NCI-H345 treated with DMSO at 0.1 percent for 48 hours (cell line): ENCODE measurements around the gene ANAPC2.

ENCODE experiments used
- DNase-seq: peaks from one replicate; lab custom pipeline; 2025; ENCODE audit not compliant: unreplicated experiment; lab: John Stamatoyannopoulos, UW

The ANAPC2 gene

GRCh38 chr9:137227054-137227852 is 38.9 kb upstream of the ANAPC2 start, which contains the start of gene RNF224:
RNF224 (plus strand) TSS chr9:137227502; CDS start chr9:137228336, 834 bp downstream.
- DNase-seq: peak; percentile 37

- no peak for DNase-seq
Measured at GRCh38 chr9:137226338-137227053, 38.1 kb upstream of the ANAPC2 start.

GRCh38 chr9:137225699-137226331 is 37.5 kb upstream of the ANAPC2 start:
- DNase-seq: no peak

- DNase-seq: no peak
Measured at GRCh38 chr9:137224830-137225694, 36.7 kb upstream of the ANAPC2 start, which contains the start of gene CYSRT1. CYSRT1 (plus strand) TSS chr9:137225174; CDS start chr9:137225622, 448 bp downstream.

GRCh38 chr9:137223078-137223970 is 35.0 kb upstream of the ANAPC2 start:
- DNase-seq: peak; percentile 95

GRCh38 chr9:137222190-137223077 is 34.1 kb upstream of the ANAPC2 start, which contains the start of gene RNF208:
RNF208 (minus strand) TSS chr9:137222240; CDS start chr9:137221212, 1,028 bp downstream.
- DNase-seq: no peak

DNA sequence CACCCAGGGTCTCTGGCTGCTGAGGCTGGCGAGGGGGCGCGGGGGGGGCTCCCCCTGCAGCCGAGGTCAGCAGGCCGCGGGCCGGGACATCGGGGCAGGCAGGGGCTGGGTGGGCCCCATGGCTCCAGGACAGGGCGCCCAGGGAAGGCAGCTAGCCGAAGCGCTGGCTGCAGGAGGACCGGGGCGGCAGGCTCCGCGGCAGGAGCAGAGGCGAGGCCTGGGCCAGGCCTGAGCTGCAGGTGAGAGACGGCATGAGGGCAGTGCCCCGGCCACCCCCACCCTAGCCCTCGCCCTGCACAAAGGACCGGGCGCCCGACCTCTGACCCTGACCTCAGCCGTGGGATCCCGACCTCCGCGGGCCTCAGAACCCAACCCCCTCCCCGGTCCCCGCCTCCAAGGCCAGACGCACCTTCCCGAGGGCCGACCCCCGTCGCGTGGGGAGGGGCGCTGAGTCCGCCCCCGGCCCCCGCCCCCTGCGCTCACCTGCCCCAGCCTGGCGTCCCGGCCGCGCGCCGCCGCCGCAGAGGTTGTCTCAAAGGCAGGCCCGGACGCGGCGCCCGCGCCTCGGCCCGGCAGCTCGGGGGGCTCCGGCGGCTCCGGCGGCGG is 33.2 kb upstream of the ANAPC2 start:
- no peak for DNase-seq

- no peak for DNase-seq
Measured at GRCh38 chr9:137221095-137221505, 32.7 kb upstream of the ANAPC2 start.

DNA sequence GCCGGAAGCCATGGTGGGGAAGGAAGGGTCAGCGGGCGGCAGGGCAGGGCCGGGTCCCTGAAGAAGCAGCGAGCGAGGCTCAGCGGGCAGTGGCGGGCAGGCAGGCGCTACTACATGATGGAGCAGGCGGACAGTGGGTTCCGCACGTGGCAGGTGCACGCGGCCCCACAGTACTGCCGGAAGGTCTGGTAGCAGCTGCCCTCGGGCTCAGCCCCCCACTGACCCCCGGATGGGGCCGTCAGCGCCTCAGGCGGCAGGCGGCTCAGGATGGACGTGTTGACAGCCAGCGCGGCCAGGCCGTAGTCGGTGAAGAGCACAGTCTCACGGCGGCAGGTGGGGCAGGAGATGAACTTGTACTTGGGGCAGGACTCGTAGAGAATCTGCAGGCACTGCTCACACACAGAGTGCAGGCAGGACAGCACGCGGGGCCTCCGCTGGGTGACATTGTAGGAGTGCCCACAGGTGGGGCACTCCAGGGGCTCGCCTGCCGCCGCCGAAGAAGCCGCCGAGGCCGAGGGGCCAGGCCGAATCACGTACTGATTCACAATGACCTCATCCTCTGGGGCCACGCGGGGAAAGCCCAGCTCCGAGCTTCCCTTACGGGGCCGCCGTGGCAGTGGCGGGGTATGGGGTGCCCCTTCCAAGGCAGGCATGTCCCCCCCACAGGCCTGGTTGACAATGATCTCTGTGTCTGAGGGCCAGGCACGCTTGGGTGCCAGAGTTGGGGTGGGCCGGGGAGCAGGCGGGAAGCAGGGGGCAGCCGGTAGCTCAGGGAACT is 32.1 kb upstream of the ANAPC2 start:
- no peak for DNase-seq

DNA sequence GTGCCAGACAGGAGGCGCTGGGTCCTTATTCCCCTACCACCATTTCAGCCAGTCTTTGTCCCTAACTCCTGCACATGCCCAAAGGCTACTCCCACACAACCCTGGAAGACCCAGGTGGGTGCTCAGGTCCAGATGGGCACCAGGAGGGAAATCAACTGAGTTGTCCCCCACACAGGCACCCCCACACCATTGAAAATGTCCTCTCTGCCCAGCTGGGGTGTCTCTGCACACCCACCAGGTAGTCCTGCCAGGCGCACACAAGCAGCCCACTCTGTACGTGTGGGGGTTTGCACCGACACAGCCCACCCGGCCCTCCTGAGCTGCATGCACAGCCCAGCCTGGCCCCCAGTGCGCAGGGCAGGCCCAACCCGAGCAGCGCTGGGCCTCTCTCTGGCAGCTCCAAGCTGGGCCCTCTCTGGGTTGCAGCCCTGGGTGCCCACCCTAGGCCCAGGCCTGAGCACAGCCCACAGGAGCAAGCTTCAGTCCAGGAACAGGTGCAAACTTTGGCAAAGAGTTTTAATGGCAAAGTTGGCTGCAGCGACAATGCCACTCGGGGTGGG is 31.5 kb upstream of the ANAPC2 start:
- no peak for DNase-seq

DNA sequence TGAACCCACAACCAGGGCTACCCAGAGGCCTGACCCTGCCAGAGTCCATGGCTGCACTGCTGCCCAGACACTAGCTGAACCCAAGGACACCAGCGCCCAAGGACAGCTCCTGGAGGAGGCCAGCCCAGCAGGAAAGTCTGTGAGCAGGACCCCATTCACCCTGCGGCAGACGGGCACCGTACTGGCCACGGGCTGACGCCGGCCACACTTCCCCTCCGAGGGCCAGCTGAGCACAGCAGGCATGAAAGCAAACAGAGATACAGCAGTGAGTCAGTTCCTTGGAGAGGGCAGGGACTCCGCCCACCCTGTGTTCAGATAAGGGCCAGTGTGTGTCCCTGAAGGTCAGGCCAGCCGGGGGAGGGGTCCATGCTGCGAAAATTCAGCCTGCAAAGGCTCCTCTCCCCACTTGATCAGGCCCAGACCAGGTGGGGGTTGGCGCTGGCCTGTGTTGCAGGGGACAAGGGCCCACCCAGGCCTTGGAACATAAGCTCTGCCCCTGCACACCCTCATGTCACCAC is 30.5 kb upstream of the ANAPC2 start:
- DNase-seq: no peak

DNA sequence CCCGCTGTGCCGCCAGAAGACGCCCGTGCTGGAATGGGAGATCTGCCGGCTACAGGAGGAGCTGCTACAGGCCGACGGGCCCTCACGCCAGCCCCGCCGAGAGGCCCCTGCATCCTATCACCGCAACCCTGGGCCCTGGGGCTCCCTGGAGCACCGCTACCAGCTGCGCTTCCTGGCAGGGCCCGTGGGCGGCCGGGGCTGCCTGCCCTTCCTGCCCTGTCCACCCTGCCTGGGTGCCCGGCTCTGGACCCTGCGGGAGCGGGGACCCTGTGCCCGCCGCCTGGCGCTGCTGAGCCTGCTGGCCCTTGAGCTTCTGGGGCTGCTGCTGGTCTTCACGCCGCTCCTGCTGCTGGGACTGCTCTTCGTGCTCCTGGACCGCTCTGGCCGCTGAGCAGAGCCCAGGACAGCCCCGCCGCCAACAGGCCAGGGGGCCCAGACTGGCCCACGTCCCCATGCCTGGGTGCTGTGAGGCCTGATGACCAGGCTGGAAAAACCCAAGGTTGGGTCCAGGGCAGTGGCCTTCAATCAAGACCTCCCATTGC is 29.9 kb upstream of the ANAPC2 start:
- DNase-seq: no peak

DNA sequence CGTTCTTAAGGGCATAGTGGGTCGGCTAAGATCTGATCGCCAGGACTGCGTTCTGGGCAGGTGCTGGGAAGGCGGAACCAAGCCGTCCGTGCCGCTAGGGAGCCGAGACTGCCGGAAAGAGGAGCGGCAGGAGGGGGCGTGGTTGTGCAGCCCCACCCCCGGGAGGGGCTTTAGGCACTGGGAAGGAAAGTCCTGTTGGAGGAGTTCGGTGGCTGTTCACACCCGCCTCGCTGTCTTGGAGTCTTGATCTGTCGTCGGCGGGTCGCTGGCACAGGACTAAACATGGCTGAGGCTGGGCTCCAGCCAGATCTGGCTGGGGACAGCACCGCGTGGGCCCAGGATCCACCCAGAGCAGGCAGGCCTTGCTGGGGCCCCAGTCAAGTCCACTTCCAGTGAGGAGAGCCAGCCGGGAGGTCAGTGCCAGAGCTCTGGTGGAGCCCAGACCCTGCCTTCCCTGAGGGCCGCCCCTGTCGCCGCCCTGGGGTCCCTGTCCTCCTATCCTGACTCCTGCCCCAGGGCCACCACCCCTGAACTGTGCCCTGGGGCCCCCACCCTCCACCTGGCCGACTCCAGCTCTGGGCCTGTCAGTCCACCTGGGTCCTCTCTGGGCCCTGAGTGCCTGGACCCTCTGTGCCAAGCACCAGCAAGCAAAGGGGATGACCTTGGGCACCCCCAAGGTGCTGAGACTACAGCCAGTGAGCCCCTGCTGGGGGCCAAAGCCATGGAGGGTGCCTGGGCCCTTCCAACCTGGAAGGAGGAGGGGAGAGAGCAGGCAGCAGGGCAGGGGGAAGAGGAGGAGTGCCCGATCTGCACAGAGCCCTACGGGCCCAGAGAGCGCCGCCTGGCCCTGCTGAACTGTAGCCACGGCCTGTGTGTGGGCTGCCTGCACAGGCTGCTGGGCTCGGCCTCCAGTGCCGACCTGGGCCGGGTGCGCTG is 29.2 kb upstream of the ANAPC2 start:
- no peak for DNase-seq

GRCh38 chr9:137216188-137216965 is 28.0 kb upstream of the ANAPC2 start:
- DNase-seq: no peak
